AML-193 (cell line): Measurements from ENCODE around the gene ARID3A.
A peak's percentile ranks its signal among the peaks of the same experiment; 100 is the strongest.

ENCODE experiments used
- DNase-seq, 2 experiments: peaks; one replicate each; lab custom pipeline; 2025; lab: John Stamatoyannopoulos, UW

ARID3A gene

GRCh38 chr19:892243-892893, 33.5 kb upstream of the ARID3A start:
- no peak for DNase-seq

- peak; percentile 81 to 89 for DNase-seq
These were observed 32.7 kb upstream of the ARID3A start, which contains the start of the genes MED16 and RNU6-9 for GRCh38 chr19:892894-893689. MED16 (minus strand) TSS chr19:893187; CDS start chr19:891131, 2,056 bp downstream. RNU6-9 (plus strand) TSS chr19:893484.

GRCh38 chr19:896434-896833, 29.4 kb upstream of the ARID3A start:
- DNase-seq, result no peak

- no peak for DNase-seq
These were observed 28.8 kb upstream of the ARID3A start for GRCh38 chr19:896999-897398.

- no peak for DNase-seq
These were observed 28.3 kb upstream of the ARID3A start for GRCh38 chr19:897442-898039.

GRCh38 chr19:898663-899062, 27.2 kb upstream of the ARID3A start:
- no peak for DNase-seq

GRCh38 chr19:899336-900042, 26.3 kb upstream of the ARID3A start:
- DNase-seq, result no peak

GRCh38 chr19:900043-900301, 25.9 kb upstream of the ARID3A start:
- DNase-seq, result no peak

- DNase-seq, result no peak
These were observed 25.3 kb upstream of the ARID3A start for GRCh38 chr19:900302-901111.

GRCh38 chr19:901216-902092, 24.4 kb upstream of the ARID3A start:
- no peak for DNase-seq

- no peak for DNase-seq
These were observed 23.8 kb upstream of the ARID3A start for GRCh38 chr19:902093-902370.

- DNase-seq, result no peak
These were observed 23.2 kb upstream of the ARID3A start for GRCh38 chr19:902446-903226.

- DNase-seq, result no peak
These were observed 22.5 kb upstream of the ARID3A start for GRCh38 chr19:903266-903797.

GRCh38 chr19:904545-904944, 21.3 kb upstream of the ARID3A start:
- no peak for DNase-seq

- no peak for DNase-seq
These were observed 19.4 kb upstream of the ARID3A start for GRCh38 chr19:906480-906879.

GRCh38 chr19:907183-907853, 18.5 kb upstream of the ARID3A start:
- DNase-seq, result no peak

- no peak for DNase-seq
These were observed 14.4 kb upstream of the ARID3A start for GRCh38 chr19:911197-912033.
